ENCODE results near the gene ZNF8. TPM values are rescaled to one million over a fixed set of nuclear protein-coding genes. Genes with fewer than 3 reads are reported as not detected.

Gene ZNF8
- total RNA-seq, 4 donors from 2014 or later = 5.6 to 11.6 (median 9.5) TPM

DNA sequence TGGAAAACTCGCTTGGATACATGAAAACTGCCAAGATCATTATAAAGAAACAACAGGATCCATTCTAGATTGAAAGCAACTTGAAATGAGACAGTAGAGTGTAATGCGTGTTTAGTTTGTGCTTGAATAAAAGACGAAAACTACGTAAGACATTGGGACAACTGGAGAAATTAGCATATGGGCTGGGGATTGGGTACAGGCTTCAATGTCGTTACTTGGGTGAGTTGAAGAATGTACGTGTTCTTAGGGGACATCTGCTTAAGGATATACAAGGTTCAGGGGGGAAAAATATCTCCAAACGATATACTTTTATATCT lies 26.0 kb downstream of the ZNF8 start:
- H3K9me3 ChIP-seq = no peaks in the 10 kb centered on the region
- peaks cover 0 to 52% of the 10 kb centered on the region in 2 donors for H3K36me3 ChIP-seq
- peak overlapping the region; percentile 52 to 84 for H3K4me3 ChIP-seq
- TF ChIP-seq EP300 (IDR thresholded peaks at IDR 0.05) (no peak), POLR2A (IDR thresholded peaks at IDR 0.05) (no peak), POLR2AphosphoS5 (IDR thresholded peaks at IDR 0.05) (no peak), CTCF (IDR thresholded peaks at IDR 0.05) (no peak)
- no peaks in the 10 kb centered on the region for H3K27me3 ChIP-seq
- 6 to 15% methylated on average over 7 of the region's 7 CpGs for WGBS, 2 donors (ENCODE audit: low coverage in 1 of 2)
- H3K4me1 ChIP-seq = peaks cover 5 to 33% (median 8%) of the 10 kb centered on the region in 3 donors
- ATAC-seq = no peak
- peak overlapping the region; percentile 60 to 96 (median 86) for H3K27ac ChIP-seq

DNA sequence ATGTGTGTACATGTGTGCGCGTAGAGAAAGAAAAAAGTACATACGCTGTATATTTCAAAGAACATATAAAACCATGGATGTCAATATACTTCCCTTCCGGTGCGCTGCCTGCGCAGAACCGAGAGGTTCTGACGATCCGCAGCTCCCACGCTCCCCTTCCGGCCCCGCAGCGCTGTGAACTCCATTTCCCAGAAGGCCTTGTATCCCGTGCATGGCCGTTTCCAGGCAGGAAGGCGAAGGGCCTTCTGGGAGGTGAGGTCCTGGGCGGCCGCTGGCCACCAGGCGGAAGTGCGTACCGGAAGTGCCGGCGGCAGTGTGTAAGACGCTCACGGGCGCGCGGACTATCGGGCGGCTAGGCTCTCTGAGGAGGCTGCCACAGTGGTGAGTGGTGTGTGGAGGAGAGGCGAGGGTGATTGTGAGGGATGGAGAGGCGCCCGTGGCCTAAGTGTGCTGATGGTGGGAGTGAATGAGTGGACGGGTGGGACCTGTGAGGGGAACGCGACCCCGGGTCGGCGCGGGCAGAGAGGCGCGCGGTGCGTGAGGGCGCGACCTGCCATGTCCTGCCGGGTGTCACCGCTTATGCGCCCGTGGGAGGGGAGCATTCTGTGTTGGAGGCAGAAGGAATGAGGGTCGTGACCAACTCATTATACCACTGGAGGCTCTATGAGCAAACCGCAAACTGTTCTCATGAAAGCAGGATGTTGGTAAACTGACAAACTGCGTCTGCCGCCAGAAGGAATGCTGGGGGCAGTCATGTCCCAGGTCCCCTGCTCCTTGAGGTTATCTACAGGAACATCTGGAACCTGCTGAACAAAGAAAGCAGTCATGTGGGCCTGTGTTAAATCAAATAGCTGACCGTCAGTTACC lies 26.5 kb downstream of the ZNF8 start, which contains the start of gene ERVK3-1:
ERVK3-1 (plus strand) TSS at position 313 of the 867 bp plus-strand sequence. CDS start 6,792 bp downstream, outside the sequence.
- ATAC-seq = peak; percentile 100
- WGBS, 2 donors (ENCODE audit: low coverage in 1 of 2) = 0 to 1% methylated on average over 5 to 31 of the region's 55 CpGs
- Histone ChIP-seq H3K4me3 (peak within 1 kb of the TSS; percentile 52 to 84), H3K4me1 (peaks cover 5 to 33% (median 8%) of the 10 kb centered on the region in 3 donors), H3K9me3 (no peaks in the 10 kb centered on the region), H3K27me3 (no peaks in the 10 kb centered on the region), H3K36me3 (peaks cover 0 to 47% of the 10 kb centered on the region in 2 donors), H3K27ac (peak within 1 kb of the TSS; percentile 60 to 96 (median 92))
- TF ChIP-seq POLR2AphosphoS5 (IDR thresholded peaks at IDR 0.05) = peak; percentile 96
- peak; percentile 84 to 85 for TF ChIP-seq POLR2A (IDR thresholded peaks at IDR 0.05)
- TF ChIP-seq EP300 (IDR thresholded peaks at IDR 0.05) = no peak
- TF ChIP-seq CTCF (IDR thresholded peaks at IDR 0.05) = peak in 3 of 4 experiments; percentile 17 to 74 (median 53)

DNA sequence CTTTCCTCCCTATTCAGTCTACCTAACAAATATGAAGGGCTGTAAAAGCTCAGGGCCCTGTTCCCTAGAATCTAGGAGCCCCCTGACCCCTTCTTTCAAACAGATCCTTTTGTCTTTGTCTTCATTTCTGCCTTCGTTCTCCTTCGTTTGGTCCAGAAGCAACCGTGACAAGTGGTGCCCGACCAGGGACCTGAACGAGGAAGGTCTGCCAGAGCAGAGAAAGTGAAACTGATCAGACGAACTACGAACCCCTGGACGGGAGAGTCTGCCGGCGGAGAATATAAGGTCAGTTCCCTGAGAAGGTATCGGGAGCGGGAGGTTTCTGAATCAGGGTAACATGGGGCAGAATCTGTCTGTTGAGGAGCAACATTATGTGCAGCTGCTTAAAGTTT lies 27.2 kb downstream of the ZNF8 start:
- H3K4me1 ChIP-seq = peaks cover 5 to 33% (median 8%) of the 10 kb centered on the region in 3 donors
- no peaks in the 10 kb centered on the region for H3K27me3 ChIP-seq
- TF ChIP-seq CTCF (IDR thresholded peaks at IDR 0.05) = no peak
- TF ChIP-seq EP300 (IDR thresholded peaks at IDR 0.05) = no peak
- no peak for TF ChIP-seq POLR2A (IDR thresholded peaks at IDR 0.05)
- 42 to 100% methylated on average over 1 to 10 of the region's 12 CpGs for WGBS, 2 donors (ENCODE audit: low coverage in 1 of 2)
- no peaks in the 10 kb centered on the region for H3K9me3 ChIP-seq
- H3K4me3 ChIP-seq = peak overlapping the region; percentile 52 to 84
- H3K27ac ChIP-seq = peak overlapping the region in 3 of 4 donors; percentile 91 to 96 (median 92)
- H3K36me3 ChIP-seq = peaks cover 0 to 40% of the 10 kb centered on the region in 2 donors
- no peak for ATAC-seq

- peaks cover 0 to 51% of the 10 kb centered on the region in 2 donors for H3K36me3 ChIP-seq
- no peak overlapping the region for H3K27ac ChIP-seq
These were observed 29.0 kb downstream of the ZNF8 start for GRCh38 chr19:58307736-58308135.

More at GRCh38 chr19:58307736-58308135, 29.0 kb downstream of the ZNF8 start:
- Histone ChIP-seq H3K27me3 (no peaks in the 10 kb centered on the region), H3K4me1 (peaks cover 5 to 33% (median 8%) of the 10 kb centered on the region in 3 donors), H3K9me3 (no peaks in the 10 kb centered on the region), H3K4me3 (no peak overlapping the region)
- no peak for TF ChIP-seq POLR2AphosphoS5 (IDR thresholded peaks at IDR 0.05)
- TF ChIP-seq CTCF (IDR thresholded peaks at IDR 0.05) = no peak
- TF ChIP-seq EP300 (IDR thresholded peaks at IDR 0.05) = no peak
- TF ChIP-seq POLR2A (IDR thresholded peaks at IDR 0.05) = no peak
- no peak for ATAC-seq
- 92% methylated on average over 4 of the region's 4 CpGs; no CpG with 5 or more reads in 1 of the 2 donors for WGBS, 2 donors (ENCODE audit: low coverage in 1 of 2)

All from gastroesophageal sphincter (tissue), 4 donors.